GM10248 (cell line): ENCODE measurements around the gene GRID2.

ENCODE experiments used
- CTCF ChIA-PET: fragments of 300-600 bp; sonication (Branson Sonifier 250); formaldehyde crosslinking; extraction: SDS; loops from one replicate; lab custom pipeline; 2021; ENCODE audit warnings: antibody characterized with exemption; lab: Yijun Ruan, JAX
- POLR2A ChIA-PET: fragments of 350-650 bp; sonication (Branson Sonifier 250); formaldehyde crosslinking; extraction: SDS; loops from one replicate; lab custom pipeline; 2020; ENCODE audit warnings: antibody characterized with exemption; lab: Yijun Ruan, JAX
- DNase-seq: peaks from one replicate; pipeline ENCODE4 v3.0.0; 2012; ENCODE audit errors: extremely low spot score
- CTCF ChIP-seq: IDR thresholded peaks from 2 replicates; pipeline ENCODE4 v1.5.1; 2012; ENCODE audit warnings: mild to moderate bottlenecking, low read depth; ENCODE audit errors: extremely low read depth, missing control alignments, control extremely low read depth

The GRID2 gene

GRCh38 chr4:92658318-92658717 lies 354.6 kb downstream of the GRID2 start:
- no peak for TF ChIP-seq CTCF
- ChIA-PET CTCF (interaction anchor here (1.7 kb wide), 1 partner anchor 10 kb away, joined by 4 read pairs; no protein-coding TSS in a partner anchor), POLR2A (no interaction called here)
- DNase-seq: no peak

- no peak for TF ChIP-seq CTCF
- POLR2A ChIA-PET: no interaction called here
- CTCF ChIA-PET: no interaction called here
- no peak for DNase-seq
These were observed 374.0 kb downstream of the GRID2 start for GRCh38 chr4:92677805-92678204.

GRCh38 chr4:92678292-92678691 lies 374.5 kb downstream of the GRID2 start:
- CTCF ChIA-PET: interaction anchor here (2.1 kb wide), 1 partner anchor 9 kb away, joined by 6 read pairs; no protein-coding TSS in a partner anchor
- no peak for TF ChIP-seq CTCF
- DNase-seq: no peak
- POLR2A ChIA-PET: no interaction called here

- no peak for TF ChIP-seq CTCF
- ChIA-PET CTCF (interaction anchor here (2.1 kb wide), 1 partner anchor 10 kb away, joined by 6 read pairs; no protein-coding TSS in a partner anchor), POLR2A (no interaction called here)
- DNase-seq: no peak
These were observed 375.4 kb downstream of the GRID2 start for GRCh38 chr4:92679149-92679548.

- DNase-seq: no peak
- POLR2A ChIA-PET: no interaction called here
- TF ChIP-seq CTCF: no peak
- CTCF ChIA-PET: no interaction called here
These were observed 410.9 kb downstream of the GRID2 start for GRCh38 chr4:92714640-92715039.

GRCh38 chr4:92733231-92733630 lies 429.5 kb downstream of the GRID2 start:
- TF ChIP-seq CTCF: no peak

GRCh38 chr4:92735025-92735665 lies 431.4 kb downstream of the GRID2 start:
- CTCF ChIA-PET: no interaction called here
- DNase-seq: no peak
- TF ChIP-seq CTCF: no peak
- POLR2A ChIA-PET: no interaction called here

More at GRCh38 chr4:92733231-92733630, 429.5 kb downstream of the GRID2 start:
- ChIA-PET CTCF (no interaction called here), POLR2A (no interaction called here)
- DNase-seq: no peak
